HT1080 (cell line): ENCODE measurements around the gene ADAMTS17. TPM values are rescaled to one million over a fixed set of nuclear protein-coding genes. Genes with fewer than 3 reads are reported as not detected.

Experiments
- DNase-seq: peaks from one replicate; pipeline ENCODE4 v3.0.0-alpha.2; 2015; ENCODE audit warnings: low read depth
- total RNA-seq: library from RNA; depleted of rRNA; stranded (reverse); fragments of >200 nt; shearing (Covaris generic); gene quantifications from 2 replicates; pipeline ENCODE4 v1.2.3, GENCODE V29; 2014

ADAMTS17 gene
- total RNA-seq, 1 experiment from 2014 or later: 0.05 TPM

GRCh38 chr15:100201376-100202280 lies 140.1 kb downstream of the ADAMTS17 start:
- no peak for DNase-seq

GRCh38 chr15:100200287-100200880 lies 141.4 kb downstream of the ADAMTS17 start:
- DNase-seq: no peak

- DNase-seq: no peak
These were observed 142.0 kb downstream of the ADAMTS17 start for GRCh38 chr15:100199711-100200286.

- no peak for DNase-seq
These were observed 143.3 kb downstream of the ADAMTS17 start for GRCh38 chr15:100198442-100198841.

GRCh38 chr15:100196326-100197058 lies 145.3 kb downstream of the ADAMTS17 start:
- DNase-seq: no peak

- no peak for DNase-seq
These were observed 146.8 kb downstream of the ADAMTS17 start for GRCh38 chr15:100194996-100195395.

GRCh38 chr15:100193277-100193860 lies 148.4 kb downstream of the ADAMTS17 start:
- DNase-seq: no peak

- DNase-seq: no peak
These were observed 149.4 kb downstream of the ADAMTS17 start for GRCh38 chr15:100192097-100193080.

GRCh38 chr15:100191161-100191560 lies 150.6 kb downstream of the ADAMTS17 start:
- no peak for DNase-seq

GRCh38 chr15:100190675-100191074 lies 151.1 kb downstream of the ADAMTS17 start:
- DNase-seq: no peak

GRCh38 chr15:100189849-100190248 lies 151.9 kb downstream of the ADAMTS17 start:
- no peak for DNase-seq

GRCh38 chr15:100189319-100189718 lies 152.5 kb downstream of the ADAMTS17 start:
- no peak for DNase-seq

GRCh38 chr15:100187677-100188076 lies 154.1 kb downstream of the ADAMTS17 start:
- no peak for DNase-seq

- no peak for DNase-seq
These were observed 154.8 kb downstream of the ADAMTS17 start for GRCh38 chr15:100186960-100187359.

GRCh38 chr15:100186366-100186765 lies 155.4 kb downstream of the ADAMTS17 start:
- no peak for DNase-seq

- no peak for DNase-seq
These were observed 157.8 kb downstream of the ADAMTS17 start for GRCh38 chr15:100183921-100184495.

- no peak for DNase-seq
These were observed 160.9 kb downstream of the ADAMTS17 start for GRCh38 chr15:100180921-100181320.

GRCh38 chr15:100175406-100176114 lies 166.2 kb downstream of the ADAMTS17 start:
- no peak for DNase-seq

GRCh38 chr15:100174904-100175275 lies 166.9 kb downstream of the ADAMTS17 start:
- no peak for DNase-seq
